Measurements from ENCODE around the gene CCDC192.

DNA sequence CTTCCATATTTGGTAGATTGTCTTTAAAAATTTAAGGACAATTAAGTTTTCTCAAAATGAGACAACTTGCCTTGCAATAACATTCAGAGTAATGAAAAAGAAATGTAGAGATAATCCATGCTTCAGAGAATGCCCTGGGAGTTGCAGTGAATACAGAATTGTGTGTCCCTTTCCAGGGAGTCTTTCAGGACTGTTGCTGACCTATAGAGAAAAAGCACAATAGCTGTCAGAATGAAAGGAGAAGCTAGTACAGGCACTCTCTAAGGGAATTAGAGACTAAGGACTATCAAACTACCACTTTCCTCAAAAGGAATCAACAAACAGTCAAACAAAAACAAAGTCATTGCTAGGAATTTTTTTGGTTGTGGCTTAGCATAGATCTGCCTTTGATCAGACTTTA lies 93.0 kb downstream of the CCDC192 start:
- no peak for TF ChIP-seq YY1 (IDR thresholded peaks at IDR 0.05; ENCODE audit: insufficient read depth, insufficient read length)
- TF ChIP-seq ZNF274 (IDR thresholded peaks at IDR 0.05; ENCODE audit: low read depth, low read length), result no peak
- TF ChIP-seq SUZ12 (IDR thresholded peaks at IDR 0.05; ENCODE audit: extremely low read depth, insufficient read depth, insufficient read length), result no peak

All from NT2/D1 (cell line).